Liver (tissue), 9 donors: Measurements from ENCODE around the gene XYLT1. TPM values are rescaled to one million over a fixed set of nuclear protein-coding genes. Genes with fewer than 3 reads are reported as not detected.

Experiments used
- DNase-seq: peaks from one replicate; pipeline ENCODE4 v3.0.0-alpha.2; 2017; ENCODE audit warnings: low spot score
- H3K27ac ChIP-seq, 2 donors: one replicate each; pipeline ENCODE4 v1.7.0; 2013; ENCODE audit warnings: inconsistent platforms in 2 of 2, low read length in 2 of 2, control low read depth in 1 of 2, low read depth in 1 of 2, mild to moderate bottlenecking in 1 of 2
- H3K27me3 ChIP-seq, 4 donors: one replicate each; pipeline versions ENCODE4 v1.6.1 to v1.7.0; 2013; ENCODE audit warnings: low read length in 3 of 4, inconsistent platforms in 1 of 4, mild to moderate bottlenecking in 1 of 4, moderate library complexity in 1 of 4; ENCODE audit not compliant: control insufficient read depth in 4 of 4, insufficient read depth in 4 of 4
- H3K36me3 ChIP-seq, 4 donors: one replicate each; pipeline versions ENCODE4 v1.6.1 to v1.7.0; 2013; ENCODE audit warnings: low read length in 3 of 4, mild to moderate bottlenecking in 3 of 4, low read depth in 1 of 4, moderate library complexity in 1 of 4; ENCODE audit not compliant: control insufficient read depth in 4 of 4, insufficient read depth in 3 of 4
- H3K4me1 ChIP-seq, 4 donors: one replicate each; pipeline versions ENCODE4 v1.6.1 to v1.7.0; 2013; ENCODE audit warnings: low read length in 3 of 4, mild to moderate bottlenecking in 3 of 4, moderate library complexity in 1 of 4; ENCODE audit not compliant: control insufficient read depth in 4 of 4, insufficient read depth in 4 of 4
- H3K4me3 ChIP-seq, 3 donors: one replicate each; pipeline versions ENCODE4 v1.6.1 to v1.7.0; 2013; ENCODE audit warnings: low read length in 3 of 3, control low read depth in 1 of 3, low read depth in 1 of 3, mild to moderate bottlenecking in 1 of 3
- H3K9ac ChIP-seq, 2 donors: one replicate each; pipeline ENCODE4 v1.7.0; 2013; ENCODE audit warnings: low read length in 2 of 2, mild to moderate bottlenecking in 2 of 2, moderate library complexity in 2 of 2, control low read depth in 1 of 2, low read depth in 1 of 2
- H3K9me3 ChIP-seq, 4 donors: one replicate each; pipeline versions ENCODE4 v1.6.1 to v1.7.0; 2013; ENCODE audit warnings: low read length in 3 of 4; ENCODE audit not compliant: control insufficient read depth in 4 of 4
- ATF3 ChIP-seq: IDR thresholded peaks from 2 replicates; pipeline ENCODE4 v1.6.1; 2016; ENCODE audit warnings: antibody characterized with exemption
- CTCF ChIP-seq: fragments of 150-350 bp; IDR thresholded peaks from 2 replicates; pipeline ENCODE4 v1.5.1; 2017; ENCODE audit warnings: improper control_type of control experiment, low read depth, low read length; ENCODE audit not compliant: missing input control
- EGR1 ChIP-seq, 2 donors: IDR thresholded peaks; 2 replicates each; pipeline ENCODE4 v1.6.1; 2016 to 2018; ENCODE audit warnings: antibody characterized with exemption in 2 of 2, low read depth in 2 of 2
- FOXA1 ChIP-seq: IDR thresholded peaks from 2 replicates; pipeline ENCODE4 v1.6.1; 2016; ENCODE audit warnings: antibody characterized with exemption
- FOXA2 ChIP-seq: IDR thresholded peaks from 2 replicates; pipeline ENCODE4 v1.6.1; 2016; ENCODE audit warnings: antibody characterized with exemption
- GABPA ChIP-seq, 2 donors: IDR thresholded peaks in 1 of 2; conservative IDR thresholded peaks in 1 of 2; 2 replicates each; pipeline ENCODE4 v1.6.1; 2016; ENCODE audit warnings: antibody characterized with exemption in 2 of 2, mild to moderate bottlenecking in 1 of 2, moderate library complexity in 1 of 2
- HNF4A ChIP-seq, 2 donors: conservative IDR thresholded peaks; 2 replicates each; pipeline ENCODE4 v1.6.1; 2016; ENCODE audit warnings: antibody characterized with exemption in 2 of 2, mild to moderate bottlenecking in 2 of 2
- HNF4G ChIP-seq: IDR thresholded peaks from 2 replicates; pipeline ENCODE4 v1.6.1; 2016; ENCODE audit warnings: antibody characterized with exemption
- JUND ChIP-seq, 2 donors: IDR thresholded peaks; 2 replicates each; pipeline ENCODE4 v1.6.1; 2016; ENCODE audit warnings: antibody characterized with exemption in 2 of 2
- MAX ChIP-seq: IDR thresholded peaks from 2 replicates; pipeline ENCODE4 v1.6.1; 2016; ENCODE audit warnings: antibody characterized with exemption
- NR2F2 ChIP-seq: IDR thresholded peaks from 2 replicates; pipeline ENCODE4 v1.6.1; 2016; ENCODE audit warnings: antibody characterized with exemption
- RAD21 ChIP-seq, 2 donors: IDR thresholded peaks; 2 replicates each; pipeline ENCODE4 v1.6.1; 2016; ENCODE audit warnings: antibody characterized with exemption in 2 of 2, mild to moderate bottlenecking in 2 of 2
- REST ChIP-seq: IDR thresholded peaks from 2 replicates; pipeline ENCODE4 v1.6.1; 2016; ENCODE audit warnings: antibody characterized with exemption, mild to moderate bottlenecking
- RXRA ChIP-seq, 2 donors: IDR thresholded peaks; 2 replicates each; pipeline ENCODE4 v1.6.1; 2017 to 2018; ENCODE audit warnings: antibody characterized with exemption in 2 of 2, mild to moderate bottlenecking in 1 of 2
- SP1 ChIP-seq: IDR thresholded peaks from 2 replicates; pipeline ENCODE4 v1.6.1; 2018; ENCODE audit warnings: antibody characterized with exemption, mild to moderate bottlenecking
- YY1 ChIP-seq: IDR thresholded peaks from 2 replicates; pipeline ENCODE4 v1.6.1; 2016; ENCODE audit warnings: antibody characterized with exemption, mild to moderate bottlenecking
- ZBTB33 ChIP-seq: IDR thresholded peaks from 2 replicates; pipeline ENCODE4 v1.6.1; 2016; ENCODE audit warnings: antibody characterized with exemption
- WGBS: extraction: QIAGEN DNeasy Blood & Tissue Kit; methylation state at CpG from one replicate; pipeline ENCODE4 v1.1.7; 2013; 5-methylcytosine and 5-hydroxymethylcytosine counted together
- polyA plus RNA-seq, 2 donors: library from polyadenylated mRNA; stranded (reverse) in 1 of 2; unstranded in 1 of 2; fragments of 200-250 nt in 1 of 2; fragments of >200 nt in 1 of 2; fragmentation: Nextera tagmentation in 1 of 2; extraction: Ambion mirVana in 1 of 2; gene quantifications; one replicate each; pipeline versions ENCODE4 v1.2.1 to v1.2.3, GENCODE V29; 2013 to 2015
- total RNA-seq, 2 donors: library from RNA; depleted of rRNA; stranded (reverse); fragments of >200 nt; gene quantifications; one replicate each; pipeline ENCODE4 v1.2.3, GENCODE V29; 2014
- donor health status: healthy.
- donor health status: healthy.
- donor health status: healthy.
- donor health status: healthy.
- donor health status: healthy.

The XYLT1 gene
- total and polyA plus RNA-seq, 4 donors: 0.25 to 2.3 (median 0.53) TPM

GRCh38 chr16:17451843-17452242 is 18.9 kb downstream of the XYLT1 start:
- no peak overlapping the region for H3K9ac ChIP-seq
- H3K27ac ChIP-seq: no peak overlapping the region
- no peak overlapping the region for H3K4me3 ChIP-seq
- no peaks in the 10 kb centered on the region for H3K9me3 ChIP-seq
- no peak for TF ChIP-seq RXRA (IDR thresholded peaks at IDR 0.05)
- no peak for TF ChIP-seq FOXA1
- TF ChIP-seq YY1: no peak
- TF ChIP-seq CTCF: no peak
- TF ChIP-seq JUND (IDR thresholded peaks at IDR 0.05): no peak
- no peak for TF ChIP-seq ATF3
- TF ChIP-seq MAX: no peak
- TF ChIP-seq FOXA2: no peak
- TF ChIP-seq RAD21 (IDR thresholded peaks at IDR 0.05): no peak
- no peak for TF ChIP-seq NR2F2
- TF ChIP-seq REST: no peak
- no peak for TF ChIP-seq ZBTB33
- TF ChIP-seq GABPA (IDR thresholded peaks at IDR 0.05 in 1 of 2, conservative IDR thresholded peaks at IDR 0.05 in 1 of 2): no peak
- TF ChIP-seq HNF4A (conservative IDR thresholded peaks at IDR 0.05): no peak
- DNase-seq: no peak
- H3K4me1 ChIP-seq: no peaks in the 10 kb centered on the region
- H3K27me3 ChIP-seq: peaks cover 0 to 3% (median 0%) of the 10 kb centered on the region in 4 donors
- WGBS: 67% methylated on average over 3 of the region's 3 CpGs
- no peaks in the 10 kb centered on the region for H3K36me3 ChIP-seq

GRCh38 chr16:17450291-17450690 is 20.5 kb downstream of the XYLT1 start:
- H3K27me3 ChIP-seq: peaks cover 0 to 3% (median 0%) of the 10 kb centered on the region in 4 donors
- no peak for DNase-seq
- no peak overlapping the region for H3K4me3 ChIP-seq
- H3K9me3 ChIP-seq: no peaks in the 10 kb centered on the region
- WGBS: 74% methylated on average over 7 of the region's 7 CpGs
- no peak overlapping the region for H3K9ac ChIP-seq
- H3K36me3 ChIP-seq: no peaks in the 10 kb centered on the region
- no peaks in the 10 kb centered on the region for H3K4me1 ChIP-seq
- no peak overlapping the region for H3K27ac ChIP-seq
- TF ChIP-seq RAD21 (IDR thresholded peaks at IDR 0.05) (no peak), GABPA (IDR thresholded peaks at IDR 0.05 in 1 of 2, conservative IDR thresholded peaks at IDR 0.05 in 1 of 2) (no peak), CTCF (no peak), NR2F2 (no peak), EGR1 (IDR thresholded peaks at IDR 0.05; ENCODE audit: low read depth in 2 of 2) (no peak), RXRA (IDR thresholded peaks at IDR 0.05) (no peak), JUND (IDR thresholded peaks at IDR 0.05) (no peak), FOXA1 (no peak), ATF3 (no peak), SP1 (no peak), HNF4G (no peak), MAX (no peak), YY1 (no peak), HNF4A (conservative IDR thresholded peaks at IDR 0.05) (no peak)
